GM18499 (cell line): ENCODE measurements around the gene NCS1.

Experiments
- ATAC-seq: cut with Tn5 transposase; IDR thresholded peaks from one replicate; pipeline ENCODE4 v1.9.1; 2021; ENCODE audit warnings: moderate number of reproducible peaks; ENCODE audit not compliant: insufficient read depth, unreplicated experiment

The NCS1 gene

GRCh38 chr9:130145658-130146057 lies 26.5 kb upstream of the NCS1 start:
- no peak for ATAC-seq

GRCh38 chr9:130147198-130147597 lies 25.0 kb upstream of the NCS1 start:
- ATAC-seq, result no peak

GRCh38 chr9:130147910-130148309 lies 24.3 kb upstream of the NCS1 start:
- ATAC-seq, result no peak

GRCh38 chr9:130149031-130149430 lies 23.2 kb upstream of the NCS1 start:
- no peak for ATAC-seq

GRCh38 chr9:130149654-130150286 lies 22.4 kb upstream of the NCS1 start:
- ATAC-seq, result no peak

GRCh38 chr9:130150779-130151382 lies 21.3 kb upstream of the NCS1 start:
- ATAC-seq, result no peak

- no peak for ATAC-seq
Measured at GRCh38 chr9:130154816-130155215, 17.4 kb upstream of the NCS1 start.

GRCh38 chr9:130155647-130156046 lies 16.6 kb upstream of the NCS1 start:
- ATAC-seq, result no peak

GRCh38 chr9:130156672-130157071 lies 15.5 kb upstream of the NCS1 start:
- ATAC-seq, result no peak

GRCh38 chr9:130157079-130157478 lies 15.1 kb upstream of the NCS1 start:
- ATAC-seq, result no peak

- ATAC-seq, result no peak
Measured at GRCh38 chr9:130158001-130158400, 14.2 kb upstream of the NCS1 start.

GRCh38 chr9:130159057-130159456 lies 13.1 kb upstream of the NCS1 start:
- no peak for ATAC-seq

- no peak for ATAC-seq
Measured at GRCh38 chr9:130159915-130160670, 12.1 kb upstream of the NCS1 start.

GRCh38 chr9:130160862-130161470 lies 11.2 kb upstream of the NCS1 start:
- ATAC-seq, result no peak

- ATAC-seq, result no peak
Measured at GRCh38 chr9:130165579-130165978, 6.6 kb upstream of the NCS1 start.

GRCh38 chr9:130166399-130166798 lies 5.8 kb upstream of the NCS1 start:
- no peak for ATAC-seq

- ATAC-seq, result no peak
Measured at GRCh38 chr9:130167927-130168326, 4.3 kb upstream of the NCS1 start.

- no peak for ATAC-seq
Measured at GRCh38 chr9:130171226-130172148, 717 bp upstream of the NCS1 start.

GRCh38 chr9:130172858-130173665 lies 858 bp downstream of the NCS1 start:
- ATAC-seq, result no peak

- ATAC-seq, result no peak
Measured at GRCh38 chr9:130173666-130173983, 1.4 kb downstream of the NCS1 start.
